ENCODE measurements around the gene PFAS. TPM values are rescaled to one million over a fixed set of nuclear protein-coding genes. Genes with fewer than 3 reads are reported as not detected.

PFAS gene
- total and polyA plus RNA-seq, 2 experiments from 2014 or later = 96.1 to 168 TPM

DNA sequence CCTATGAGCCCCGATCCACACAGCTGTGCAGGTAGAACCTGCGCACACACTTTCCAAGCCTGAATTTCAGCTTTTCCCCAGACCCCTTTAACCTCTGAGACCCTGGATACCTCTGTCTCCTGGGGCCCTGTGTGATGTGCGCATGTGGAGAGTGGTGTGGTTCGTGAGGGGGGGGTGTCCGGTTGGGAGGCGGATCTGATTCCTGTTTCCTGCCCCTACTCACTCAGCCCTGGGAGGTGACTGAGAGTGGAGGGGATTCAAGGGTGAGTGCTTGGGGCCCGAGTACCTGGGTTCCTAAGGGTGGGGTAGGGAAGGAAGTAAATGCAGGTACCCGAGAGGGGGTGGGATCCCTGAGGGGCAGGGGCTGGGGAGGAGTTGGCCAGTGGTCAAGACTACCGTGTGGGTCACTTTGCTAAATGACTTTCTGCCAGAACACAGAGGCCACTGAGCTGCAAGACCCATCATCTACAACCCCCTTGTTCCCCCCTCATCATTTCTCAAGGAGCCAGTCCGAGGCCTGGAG, 61.6 kb downstream of the PFAS start:
- Mint-ChIP-seq H3K9me3 (no peaks in the 10 kb centered on the region), H3K27ac (no peak overlapping the region), H3K36me3 (ENCODE audit: low read depth) (no peaks in the 10 kb centered on the region; the same call in 2 of the 3 replicates), H3K4me1 (peaks cover 14% of the 10 kb centered on the region), H3K27me3 (ENCODE audit: insufficient read depth, low read depth, poor library complexity) (peaks cover 15% of the 10 kb centered on the region), H3K4me3 (no peak overlapping the region)
- no peaks in the 10 kb centered on the region for H3K36me3 ChIP-seq (ENCODE audit: insufficient read depth)
- peaks cover 21% of the 10 kb centered on the region for H3K27me3 ChIP-seq (ENCODE audit: insufficient read depth)
- peaks cover 9% of the 10 kb centered on the region for H3K4me1 ChIP-seq (ENCODE audit: insufficient read depth)
- no peaks in the 10 kb centered on the region for H3K79me2 ChIP-seq (replicated peaks; ENCODE audit: insufficient read depth)
- TF ChIP-seq JUNB (IDR thresholded peaks at IDR 0.05; ENCODE audit: unreplicated experiment) (no peak), CREB1 (CRISPR knock-in tag; IDR thresholded peaks at IDR 0.05; ENCODE audit: low read depth) (no peak), EZH2 (IDR thresholded peaks at IDR 0.05; ENCODE audit: low read depth, unreplicated experiment) (no peak), NANOG (IDR thresholded peaks at IDR 0.05; ENCODE audit: borderline replicate concordance) (no peak), ZNF331 (CRISPR knock-in tag; IDR thresholded peaks at IDR 0.05; ENCODE audit: low read depth) (no peak), EZH2phosphoT487 (IDR thresholded peaks at IDR 0.05; ENCODE audit: unreplicated experiment) (no peak), STAT1 (IDR thresholded peaks at IDR 0.05; ENCODE audit: unreplicated experiment) (no peak), POLR2AphosphoS5 (IDR thresholded peaks at IDR 0.05; ENCODE audit: low read depth) (no peak), ZNF114 (CRISPR knock-in tag; IDR thresholded peaks at IDR 0.05) (no peak)
- TF ChIP-seq, protein P1, sequence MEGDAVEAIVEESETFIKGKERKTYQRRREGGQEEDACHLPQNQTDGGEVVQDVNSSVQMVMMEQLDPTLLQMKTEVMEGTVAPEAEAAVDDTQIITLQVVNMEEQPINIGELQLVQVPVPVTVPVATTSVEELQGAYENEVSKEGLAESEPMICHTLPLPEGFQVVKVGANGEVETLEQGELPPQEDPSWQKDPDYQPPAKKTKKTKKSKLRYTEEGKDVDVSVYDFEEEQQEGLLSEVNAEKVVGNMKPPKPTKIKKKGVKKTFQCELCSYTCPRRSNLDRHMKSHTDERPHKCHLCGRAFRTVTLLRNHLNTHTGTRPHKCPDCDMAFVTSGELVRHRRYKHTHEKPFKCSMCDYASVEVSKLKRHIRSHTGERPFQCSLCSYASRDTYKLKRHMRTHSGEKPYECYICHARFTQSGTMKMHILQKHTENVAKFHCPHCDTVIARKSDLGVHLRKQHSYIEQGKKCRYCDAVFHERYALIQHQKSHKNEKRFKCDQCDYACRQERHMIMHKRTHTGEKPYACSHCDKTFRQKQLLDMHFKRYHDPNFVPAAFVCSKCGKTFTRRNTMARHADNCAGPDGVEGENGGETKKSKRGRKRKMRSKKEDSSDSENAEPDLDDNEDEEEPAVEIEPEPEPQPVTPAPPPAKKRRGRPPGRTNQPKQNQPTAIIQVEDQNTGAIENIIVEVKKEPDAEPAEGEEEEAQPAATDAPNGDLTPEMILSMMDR (conservative IDR thresholded peaks at IDR 0.05; ENCODE audit: low read depth in 2 of 2) = no peak
- TF ChIP-seq, protein P2, sequence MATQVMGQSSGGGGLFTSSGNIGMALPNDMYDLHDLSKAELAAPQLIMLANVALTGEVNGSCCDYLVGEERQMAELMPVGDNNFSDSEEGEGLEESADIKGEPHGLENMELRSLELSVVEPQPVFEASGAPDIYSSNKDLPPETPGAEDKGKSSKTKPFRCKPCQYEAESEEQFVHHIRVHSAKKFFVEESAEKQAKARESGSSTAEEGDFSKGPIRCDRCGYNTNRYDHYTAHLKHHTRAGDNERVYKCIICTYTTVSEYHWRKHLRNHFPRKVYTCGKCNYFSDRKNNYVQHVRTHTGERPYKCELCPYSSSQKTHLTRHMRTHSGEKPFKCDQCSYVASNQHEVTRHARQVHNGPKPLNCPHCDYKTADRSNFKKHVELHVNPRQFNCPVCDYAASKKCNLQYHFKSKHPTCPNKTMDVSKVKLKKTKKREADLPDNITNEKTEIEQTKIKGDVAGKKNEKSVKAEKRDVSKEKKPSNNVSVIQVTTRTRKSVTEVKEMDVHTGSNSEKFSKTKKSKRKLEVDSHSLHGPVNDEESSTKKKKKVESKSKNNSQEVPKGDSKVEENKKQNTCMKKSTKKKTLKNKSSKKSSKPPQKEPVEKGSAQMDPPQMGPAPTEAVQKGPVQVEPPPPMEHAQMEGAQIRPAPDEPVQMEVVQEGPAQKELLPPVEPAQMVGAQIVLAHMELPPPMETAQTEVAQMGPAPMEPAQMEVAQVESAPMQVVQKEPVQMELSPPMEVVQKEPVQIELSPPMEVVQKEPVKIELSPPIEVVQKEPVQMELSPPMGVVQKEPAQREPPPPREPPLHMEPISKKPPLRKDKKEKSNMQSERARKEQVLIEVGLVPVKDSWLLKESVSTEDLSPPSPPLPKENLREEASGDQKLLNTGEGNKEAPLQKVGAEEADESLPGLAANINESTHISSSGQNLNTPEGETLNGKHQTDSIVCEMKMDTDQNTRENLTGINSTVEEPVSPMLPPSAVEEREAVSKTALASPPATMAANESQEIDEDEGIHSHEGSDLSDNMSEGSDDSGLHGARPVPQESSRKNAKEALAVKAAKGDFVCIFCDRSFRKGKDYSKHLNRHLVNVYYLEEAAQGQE (IDR thresholded peaks at IDR 0.05; ENCODE audit: unreplicated experiment) = no peak
- TF ChIP-seq, protein P3, sequence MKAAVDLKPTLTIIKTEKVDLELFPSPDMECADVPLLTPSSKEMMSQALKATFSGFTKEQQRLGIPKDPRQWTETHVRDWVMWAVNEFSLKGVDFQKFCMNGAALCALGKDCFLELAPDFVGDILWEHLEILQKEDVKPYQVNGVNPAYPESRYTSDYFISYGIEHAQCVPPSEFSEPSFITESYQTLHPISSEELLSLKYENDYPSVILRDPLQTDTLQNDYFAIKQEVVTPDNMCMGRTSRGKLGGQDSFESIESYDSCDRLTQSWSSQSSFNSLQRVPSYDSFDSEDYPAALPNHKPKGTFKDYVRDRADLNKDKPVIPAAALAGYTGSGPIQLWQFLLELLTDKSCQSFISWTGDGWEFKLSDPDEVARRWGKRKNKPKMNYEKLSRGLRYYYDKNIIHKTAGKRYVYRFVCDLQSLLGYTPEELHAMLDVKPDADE (IDR thresholded peaks at IDR 0.05) = no peak
- TF ChIP-seq, protein P4, sequence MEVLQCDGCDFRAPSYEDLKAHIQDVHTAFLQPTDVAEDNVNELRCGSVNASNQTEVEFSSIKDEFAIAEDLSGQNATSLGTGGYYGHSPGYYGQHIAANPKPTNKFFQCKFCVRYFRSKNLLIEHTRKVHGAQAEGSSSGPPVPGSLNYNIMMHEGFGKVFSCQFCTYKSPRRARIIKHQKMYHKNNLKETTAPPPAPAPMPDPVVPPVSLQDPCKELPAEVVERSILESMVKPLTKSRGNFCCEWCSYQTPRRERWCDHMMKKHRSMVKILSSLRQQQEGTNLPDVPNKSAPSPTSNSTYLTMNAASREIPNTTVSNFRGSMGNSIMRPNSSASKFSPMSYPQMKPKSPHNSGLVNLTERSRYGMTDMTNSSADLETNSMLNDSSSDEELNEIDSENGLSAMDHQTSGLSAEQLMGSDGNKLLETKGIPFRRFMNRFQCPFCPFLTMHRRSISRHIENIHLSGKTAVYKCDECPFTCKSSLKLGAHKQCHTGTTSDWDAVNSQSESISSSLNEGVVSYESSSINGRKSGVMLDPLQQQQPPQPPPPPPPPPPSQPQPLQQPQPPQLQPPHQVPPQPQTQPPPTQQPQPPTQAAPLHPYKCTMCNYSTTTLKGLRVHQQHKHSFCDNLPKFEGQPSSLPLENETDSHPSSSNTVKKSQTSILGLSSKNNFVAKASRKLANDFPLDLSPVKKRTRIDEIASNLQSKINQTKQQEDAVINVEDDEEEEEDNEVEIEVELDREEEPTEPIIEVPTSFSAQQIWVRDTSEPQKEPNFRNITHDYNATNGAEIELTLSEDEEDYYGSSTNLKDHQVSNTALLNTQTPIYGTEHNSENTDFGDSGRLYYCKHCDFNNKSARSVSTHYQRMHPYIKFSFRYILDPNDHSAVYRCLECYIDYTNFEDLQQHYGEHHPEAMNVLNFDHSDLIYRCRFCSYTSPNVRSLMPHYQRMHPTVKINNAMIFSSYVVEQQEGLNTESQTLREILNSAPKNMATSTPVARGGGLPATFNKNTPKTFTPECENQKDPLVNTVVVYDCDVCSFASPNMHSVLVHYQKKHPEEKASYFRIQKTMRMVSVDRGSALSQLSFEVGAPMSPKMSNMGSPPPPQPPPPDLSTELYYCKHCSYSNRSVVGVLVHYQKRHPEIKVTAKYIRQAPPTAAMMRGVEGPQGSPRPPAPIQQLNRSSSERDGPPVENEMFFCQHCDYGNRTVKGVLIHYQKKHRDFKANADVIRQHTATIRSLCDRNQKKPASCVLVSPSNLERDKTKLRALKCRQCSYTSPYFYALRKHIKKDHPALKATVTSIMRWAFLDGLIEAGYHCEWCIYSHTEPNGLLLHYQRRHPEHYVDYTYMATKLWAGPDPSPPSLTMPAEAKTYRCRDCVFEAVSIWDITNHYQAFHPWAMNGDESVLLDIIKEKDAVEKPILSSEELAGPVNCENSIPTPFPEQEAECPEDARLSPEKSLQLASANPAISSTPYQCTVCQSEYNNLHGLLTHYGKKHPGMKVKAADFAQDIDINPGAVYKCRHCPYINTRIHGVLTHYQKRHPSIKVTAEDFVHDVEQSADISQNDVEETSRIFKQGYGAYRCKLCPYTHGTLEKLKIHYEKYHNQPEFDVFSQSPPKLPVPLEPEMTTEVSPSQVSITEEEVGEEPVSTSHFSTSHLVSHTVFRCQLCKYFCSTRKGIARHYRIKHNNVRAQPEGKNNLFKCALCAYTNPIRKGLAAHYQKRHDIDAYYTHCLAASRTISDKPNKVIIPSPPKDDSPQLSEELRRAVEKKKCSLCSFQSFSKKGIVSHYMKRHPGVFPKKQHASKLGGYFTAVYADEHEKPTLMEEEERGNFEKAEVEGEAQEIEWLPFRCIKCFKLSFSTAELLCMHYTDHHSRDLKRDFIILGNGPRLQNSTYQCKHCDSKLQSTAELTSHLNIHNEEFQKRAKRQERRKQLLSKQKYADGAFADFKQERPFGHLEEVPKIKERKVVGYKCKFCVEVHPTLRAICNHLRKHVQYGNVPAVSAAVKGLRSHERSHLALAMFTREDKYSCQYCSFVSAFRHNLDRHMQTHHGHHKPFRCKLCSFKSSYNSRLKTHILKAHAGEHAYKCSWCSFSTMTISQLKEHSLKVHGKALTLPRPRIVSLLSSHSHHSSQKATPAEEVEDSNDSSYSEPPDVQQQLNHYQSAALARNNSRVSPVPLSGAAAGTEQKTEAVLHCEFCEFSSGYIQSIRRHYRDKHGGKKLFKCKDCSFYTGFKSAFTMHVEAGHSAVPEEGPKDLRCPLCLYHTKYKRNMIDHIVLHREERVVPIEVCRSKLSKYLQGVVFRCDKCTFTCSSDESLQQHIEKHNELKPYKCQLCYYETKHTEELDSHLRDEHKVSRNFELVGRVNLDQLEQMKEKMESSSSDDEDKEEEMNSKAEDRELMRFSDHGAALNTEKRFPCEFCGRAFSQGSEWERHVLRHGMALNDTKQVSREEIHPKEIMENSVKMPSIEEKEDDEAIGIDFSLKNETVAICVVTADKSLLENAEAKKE (CRISPR knock-in tag; IDR thresholded peaks at IDR 0.05) = no peak
- no peak overlapping the region for H2AFZ ChIP-seq
- peaks cover 1% of the 10 kb centered on the region; the same call in 1 of the 2 replicates for H3F3A ChIP-seq (replicated peaks; ENCODE audit: low read depth)
- H3K4me3 ChIP-seq = no peak overlapping the region
- H3K4me2 ChIP-seq = no peak overlapping the region
- no peaks in the 10 kb centered on the region for H4K20me1 ChIP-seq (replicated peaks; ENCODE audit: insufficient read depth)
- DNase-seq (ENCODE audit: low spot score) = no peak
- no peak overlapping the region for H3K27ac ChIP-seq (ENCODE audit: low read depth)
- H3K9me2 ChIP-seq (ENCODE audit: insufficient read depth) = no peaks in the 10 kb centered on the region
- ATAC-seq = no peak

Data from GM23338 (cell line).